GM23338 (cell line): Measurements from ENCODE around the gene ETV1. TPM values are rescaled to one million over a fixed set of nuclear protein-coding genes. Genes with fewer than 3 reads are reported as not detected.

Source experiments
- ATAC-seq: fragments of 200-7000 bp; cut with Tn5 transposase; 3 replicates; pipeline ENCODE4 v1.9.1; 2020
- DNase-seq: peaks from one replicate; pipeline ENCODE4 v3.0.0-alpha.2; 2015; ENCODE audit warnings: low spot score
- H2AFZ ChIP-seq: fragments of 200-600 bp; sonication (generic); 2 replicates; pipeline ENCODE4 v1.8.0; 2016; ENCODE audit warnings: antibody characterized with exemption, mild to moderate bottlenecking, moderate library complexity
- H3F3A ChIP-seq: fragments of 200-600 bp; sonication (generic); replicated peaks from 2 replicates; pipeline ENCODE4 v1.8.0; 2017; ENCODE audit warnings: antibody characterized with exemption, mixed run types, low read depth
- H3K27ac ChIP-seq: fragments of 200-600 bp; sonication (generic); 2 replicates; pipeline ENCODE4 v1.6.1; 2016; ENCODE audit warnings: low read depth
- H3K27me3 ChIP-seq: fragments of 200-600 bp; sonication (generic); 2 replicates; pipeline ENCODE4 v1.8.0; 2016; ENCODE audit warnings: mild to moderate bottlenecking, mixed run types, moderate library complexity; ENCODE audit not compliant: insufficient read depth
- H3K36me3 ChIP-seq: fragments of 200-600 bp; sonication (generic); 2 replicates; pipeline ENCODE4 v1.8.0; 2016; ENCODE audit warnings: mild to moderate bottlenecking; ENCODE audit not compliant: insufficient read depth
- H3K4me1 ChIP-seq: fragments of 200-600 bp; sonication (generic); 2 replicates; pipeline ENCODE4 v1.8.0; 2016; ENCODE audit warnings: mild to moderate bottlenecking, moderate library complexity; ENCODE audit not compliant: insufficient read depth
- H3K4me2 ChIP-seq: fragments of 200-600 bp; sonication (generic); 2 replicates; pipeline ENCODE4 v1.7.1; 2017; ENCODE audit warnings: mixed run types
- H3K4me3 ChIP-seq: fragments of 200-600 bp; sonication (generic); 2 replicates; pipeline ENCODE4 v1.6.1; 2016; ENCODE audit warnings: mixed run types
- H3K79me2 ChIP-seq: fragments of 200-600 bp; sonication (generic); replicated peaks from 2 replicates; pipeline ENCODE4 v1.8.0; 2017; ENCODE audit warnings: mild to moderate bottlenecking; ENCODE audit not compliant: insufficient read depth
- H3K9me2 ChIP-seq: fragments of 200-600 bp; sonication (generic); 2 replicates; pipeline ENCODE4 v1.8.0; 2017; ENCODE audit not compliant: insufficient read depth
- H4K20me1 ChIP-seq: fragments of 200-600 bp; sonication (generic); replicated peaks from 2 replicates; pipeline ENCODE4 v1.8.0; 2017; ENCODE audit warnings: mild to moderate bottlenecking; ENCODE audit not compliant: insufficient read depth
- H3K27ac Mint-ChIP-seq: 2 replicates; pipeline ENCODE4 v1.8.0; 2020; ENCODE audit warnings: inconsistent platforms, mild to moderate bottlenecking, moderate library complexity, mixed read lengths
- H3K27me3 Mint-ChIP-seq: 3 replicates; pipeline ENCODE4 v1.8.0; 2022; ENCODE audit warnings: low read depth, mild to moderate bottlenecking, moderate library complexity, mixed read lengths, inconsistent platforms; ENCODE audit not compliant: insufficient read depth, poor library complexity
- H3K36me3 Mint-ChIP-seq: 3 replicates; pipeline ENCODE4 v1.8.0; 2021; ENCODE audit warnings: low read depth, mild to moderate bottlenecking, inconsistent platforms, moderate library complexity, mixed read lengths
- H3K4me1 Mint-ChIP-seq: 3 replicates; pipeline ENCODE4 v1.8.0; 2020; ENCODE audit warnings: mild to moderate bottlenecking, inconsistent platforms, mixed read lengths
- H3K4me3 Mint-ChIP-seq: 3 replicates; pipeline ENCODE4 v1.8.0; 2021; ENCODE audit warnings: moderate library complexity, mild to moderate bottlenecking, inconsistent platforms, mixed read lengths
- H3K9me3 Mint-ChIP-seq: 3 replicates; pipeline ENCODE4 v1.8.0; 2020; ENCODE audit warnings: moderate library complexity, mild to moderate bottlenecking, inconsistent platforms, mixed read lengths
- EZH2phosphoT487 ChIP-seq: fragments of 200-600 bp; sonication (generic); IDR thresholded peaks from one replicate; pipeline ENCODE4 v1.8.1; 2018; ENCODE audit warnings: antibody characterized with exemption; ENCODE audit not compliant: unreplicated experiment
- JUNB ChIP-seq: IDR thresholded peaks from one replicate; pipeline ENCODE4 v1.6.1; 2016; ENCODE audit warnings: antibody characterized with exemption; ENCODE audit not compliant: unreplicated experiment
- NANOG ChIP-seq: IDR thresholded peaks from 2 replicates; pipeline ENCODE4 v1.6.1; 2016; ENCODE audit warnings: antibody characterized with exemption, borderline replicate concordance
- POLR2AphosphoS5 ChIP-seq: IDR thresholded peaks from 2 replicates; pipeline ENCODE4 v1.6.1; 2016; ENCODE audit warnings: antibody characterized with exemption, low read depth
- ZNF114 ChIP-seq: fragments of 250-450 bp; sonication (Bioruptor Pico); IDR thresholded peaks from 2 replicates; pipeline ENCODE4 v1.5.0; 2020; ENCODE audit warnings: mild to moderate bottlenecking, moderate library complexity
- ZNF331 ChIP-seq: fragments of 250-450 bp; sonication (Bioruptor Pico); IDR thresholded peaks from 2 replicates; pipeline ENCODE4 v1.5.0; 2020; ENCODE audit warnings: low read depth, mild to moderate bottlenecking, moderate library complexity
- polyA plus RNA-seq: library from polyadenylated mRNA; unstranded; fragments of >200 nt; fragmentation: Nextera tagmentation; extraction: Ambion mirVana; gene quantifications from 2 replicates; pipeline ENCODE4 v1.2.1, GENCODE V29; 2016
- total RNA-seq: library from RNA; depleted of rRNA; stranded (reverse); fragments of >200 nt; shearing (Covaris generic); gene quantifications from 2 replicates; pipeline ENCODE4 v1.2.3, GENCODE V29; 2014
- TF ChIP-seq, protein P1 (sequence below): fragments of 250-450 bp; sonication (Bioruptor Pico); IDR thresholded peaks from 2 replicates; pipeline ENCODE4 v1.5.0; 2020; ENCODE audit warnings: mild to moderate bottlenecking, moderate library complexity
- TF ChIP-seq, protein P2 (sequence below): IDR thresholded peaks from 2 replicates; pipeline ENCODE4 v1.6.1; 2016; ENCODE audit warnings: antibody characterized with exemption

ETV1 gene
- total and polyA plus RNA-seq, 2 experiments from 2014 or later, result 49.4 to 61.9 TPM

DNA sequence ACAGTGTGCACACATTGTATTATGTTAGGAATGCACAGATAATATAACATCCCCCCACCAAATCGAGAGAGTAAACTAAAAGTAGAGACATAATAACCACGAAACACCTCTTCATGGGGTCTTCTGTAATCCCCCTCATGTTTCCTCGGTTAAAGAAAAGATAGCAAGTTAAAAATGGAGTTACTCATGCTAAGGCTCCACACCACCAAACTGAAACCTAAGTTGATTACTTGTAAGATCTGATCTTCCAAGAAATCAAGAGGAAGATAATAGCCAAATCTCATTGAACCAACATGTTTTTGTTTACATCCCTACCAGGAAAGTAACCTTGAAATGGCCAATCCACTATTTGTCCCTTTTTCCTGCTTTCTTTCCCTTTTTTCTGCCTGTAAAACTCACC is 11.7 kb upstream of the ETV1 start:
- H3F3A ChIP-seq, result no peaks in the 10 kb centered on the region
- no peak overlapping the region for H3K4me3 ChIP-seq
- no peaks in the 10 kb centered on the region for H4K20me1 ChIP-seq
- no peaks in the 10 kb centered on the region for H3K79me2 ChIP-seq
- H3K4me3 Mint-ChIP-seq, result no peak overlapping the region
- H3K4me1 ChIP-seq, result peaks cover 13% of the 10 kb centered on the region
- H3K36me3 ChIP-seq, result no peaks in the 10 kb centered on the region
- H3K9me2 ChIP-seq, result no peaks in the 10 kb centered on the region
- H3K4me1 Mint-ChIP-seq, result peaks cover 14% of the 10 kb centered on the region
- no peak for DNase-seq
- H3K27ac Mint-ChIP-seq, result no peak overlapping the region
- H3K27me3 ChIP-seq, result no peaks in the 10 kb centered on the region
- TF ChIP-seq POLR2AphosphoS5 (no peak), ZNF331 (CRISPR knock-in tag) (no peak), NANOG (no peak), EZH2phosphoT487 (no peak), ZNF114 (CRISPR knock-in tag) (no peak), JUNB (no peak)
- TF ChIP-seq, protein P1, sequence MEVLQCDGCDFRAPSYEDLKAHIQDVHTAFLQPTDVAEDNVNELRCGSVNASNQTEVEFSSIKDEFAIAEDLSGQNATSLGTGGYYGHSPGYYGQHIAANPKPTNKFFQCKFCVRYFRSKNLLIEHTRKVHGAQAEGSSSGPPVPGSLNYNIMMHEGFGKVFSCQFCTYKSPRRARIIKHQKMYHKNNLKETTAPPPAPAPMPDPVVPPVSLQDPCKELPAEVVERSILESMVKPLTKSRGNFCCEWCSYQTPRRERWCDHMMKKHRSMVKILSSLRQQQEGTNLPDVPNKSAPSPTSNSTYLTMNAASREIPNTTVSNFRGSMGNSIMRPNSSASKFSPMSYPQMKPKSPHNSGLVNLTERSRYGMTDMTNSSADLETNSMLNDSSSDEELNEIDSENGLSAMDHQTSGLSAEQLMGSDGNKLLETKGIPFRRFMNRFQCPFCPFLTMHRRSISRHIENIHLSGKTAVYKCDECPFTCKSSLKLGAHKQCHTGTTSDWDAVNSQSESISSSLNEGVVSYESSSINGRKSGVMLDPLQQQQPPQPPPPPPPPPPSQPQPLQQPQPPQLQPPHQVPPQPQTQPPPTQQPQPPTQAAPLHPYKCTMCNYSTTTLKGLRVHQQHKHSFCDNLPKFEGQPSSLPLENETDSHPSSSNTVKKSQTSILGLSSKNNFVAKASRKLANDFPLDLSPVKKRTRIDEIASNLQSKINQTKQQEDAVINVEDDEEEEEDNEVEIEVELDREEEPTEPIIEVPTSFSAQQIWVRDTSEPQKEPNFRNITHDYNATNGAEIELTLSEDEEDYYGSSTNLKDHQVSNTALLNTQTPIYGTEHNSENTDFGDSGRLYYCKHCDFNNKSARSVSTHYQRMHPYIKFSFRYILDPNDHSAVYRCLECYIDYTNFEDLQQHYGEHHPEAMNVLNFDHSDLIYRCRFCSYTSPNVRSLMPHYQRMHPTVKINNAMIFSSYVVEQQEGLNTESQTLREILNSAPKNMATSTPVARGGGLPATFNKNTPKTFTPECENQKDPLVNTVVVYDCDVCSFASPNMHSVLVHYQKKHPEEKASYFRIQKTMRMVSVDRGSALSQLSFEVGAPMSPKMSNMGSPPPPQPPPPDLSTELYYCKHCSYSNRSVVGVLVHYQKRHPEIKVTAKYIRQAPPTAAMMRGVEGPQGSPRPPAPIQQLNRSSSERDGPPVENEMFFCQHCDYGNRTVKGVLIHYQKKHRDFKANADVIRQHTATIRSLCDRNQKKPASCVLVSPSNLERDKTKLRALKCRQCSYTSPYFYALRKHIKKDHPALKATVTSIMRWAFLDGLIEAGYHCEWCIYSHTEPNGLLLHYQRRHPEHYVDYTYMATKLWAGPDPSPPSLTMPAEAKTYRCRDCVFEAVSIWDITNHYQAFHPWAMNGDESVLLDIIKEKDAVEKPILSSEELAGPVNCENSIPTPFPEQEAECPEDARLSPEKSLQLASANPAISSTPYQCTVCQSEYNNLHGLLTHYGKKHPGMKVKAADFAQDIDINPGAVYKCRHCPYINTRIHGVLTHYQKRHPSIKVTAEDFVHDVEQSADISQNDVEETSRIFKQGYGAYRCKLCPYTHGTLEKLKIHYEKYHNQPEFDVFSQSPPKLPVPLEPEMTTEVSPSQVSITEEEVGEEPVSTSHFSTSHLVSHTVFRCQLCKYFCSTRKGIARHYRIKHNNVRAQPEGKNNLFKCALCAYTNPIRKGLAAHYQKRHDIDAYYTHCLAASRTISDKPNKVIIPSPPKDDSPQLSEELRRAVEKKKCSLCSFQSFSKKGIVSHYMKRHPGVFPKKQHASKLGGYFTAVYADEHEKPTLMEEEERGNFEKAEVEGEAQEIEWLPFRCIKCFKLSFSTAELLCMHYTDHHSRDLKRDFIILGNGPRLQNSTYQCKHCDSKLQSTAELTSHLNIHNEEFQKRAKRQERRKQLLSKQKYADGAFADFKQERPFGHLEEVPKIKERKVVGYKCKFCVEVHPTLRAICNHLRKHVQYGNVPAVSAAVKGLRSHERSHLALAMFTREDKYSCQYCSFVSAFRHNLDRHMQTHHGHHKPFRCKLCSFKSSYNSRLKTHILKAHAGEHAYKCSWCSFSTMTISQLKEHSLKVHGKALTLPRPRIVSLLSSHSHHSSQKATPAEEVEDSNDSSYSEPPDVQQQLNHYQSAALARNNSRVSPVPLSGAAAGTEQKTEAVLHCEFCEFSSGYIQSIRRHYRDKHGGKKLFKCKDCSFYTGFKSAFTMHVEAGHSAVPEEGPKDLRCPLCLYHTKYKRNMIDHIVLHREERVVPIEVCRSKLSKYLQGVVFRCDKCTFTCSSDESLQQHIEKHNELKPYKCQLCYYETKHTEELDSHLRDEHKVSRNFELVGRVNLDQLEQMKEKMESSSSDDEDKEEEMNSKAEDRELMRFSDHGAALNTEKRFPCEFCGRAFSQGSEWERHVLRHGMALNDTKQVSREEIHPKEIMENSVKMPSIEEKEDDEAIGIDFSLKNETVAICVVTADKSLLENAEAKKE (CRISPR knock-in tag), result no peak
- ATAC-seq, result no peak
- peaks cover 2% of the 10 kb centered on the region for H3K27me3 Mint-ChIP-seq
- H3K27ac ChIP-seq, result no peak overlapping the region
- H3K4me2 ChIP-seq, result no peak overlapping the region; the same call in 1 of the 2 replicates
- H3K36me3 Mint-ChIP-seq, result no peaks in the 10 kb centered on the region
- H2AFZ ChIP-seq, result peak overlapping the region; percentile 23; the same call in 1 of the 2 replicates
- no peaks in the 10 kb centered on the region for H3K9me3 Mint-ChIP-seq

DNA sequence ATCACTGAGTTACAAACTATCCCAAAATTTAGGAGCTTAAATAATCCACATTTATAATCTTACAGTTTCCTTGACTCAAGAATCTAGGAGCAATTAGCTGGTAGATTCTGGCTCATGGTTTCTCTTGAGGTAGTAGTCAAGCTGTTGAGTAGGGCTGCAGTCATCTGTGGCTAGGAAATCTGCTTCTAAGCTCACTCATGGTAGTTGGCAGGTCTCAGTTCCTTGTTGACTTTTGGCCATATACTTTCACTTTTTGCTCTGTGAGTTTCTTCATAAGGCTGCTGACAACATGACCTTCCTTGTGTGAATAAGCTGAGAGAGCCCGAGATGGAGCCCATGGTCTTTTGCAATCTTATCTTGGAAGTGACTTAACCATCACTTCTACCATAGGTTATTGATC is 10.8 kb upstream of the ETV1 start:
- Mint-ChIP-seq H3K9me3 (no peaks in the 10 kb centered on the region), H3K27me3 (peaks cover 2% of the 10 kb centered on the region)
- TF ChIP-seq, protein P2, sequence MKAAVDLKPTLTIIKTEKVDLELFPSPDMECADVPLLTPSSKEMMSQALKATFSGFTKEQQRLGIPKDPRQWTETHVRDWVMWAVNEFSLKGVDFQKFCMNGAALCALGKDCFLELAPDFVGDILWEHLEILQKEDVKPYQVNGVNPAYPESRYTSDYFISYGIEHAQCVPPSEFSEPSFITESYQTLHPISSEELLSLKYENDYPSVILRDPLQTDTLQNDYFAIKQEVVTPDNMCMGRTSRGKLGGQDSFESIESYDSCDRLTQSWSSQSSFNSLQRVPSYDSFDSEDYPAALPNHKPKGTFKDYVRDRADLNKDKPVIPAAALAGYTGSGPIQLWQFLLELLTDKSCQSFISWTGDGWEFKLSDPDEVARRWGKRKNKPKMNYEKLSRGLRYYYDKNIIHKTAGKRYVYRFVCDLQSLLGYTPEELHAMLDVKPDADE, result no peak
- TF ChIP-seq EZH2phosphoT487, result no peak
- TF ChIP-seq NANOG, result no peak

More for the DNA sequence above, 10.8 kb upstream of the ETV1 start:
- H4K20me1 ChIP-seq, result no peaks in the 10 kb centered on the region
- H3K9me2 ChIP-seq, result no peaks in the 10 kb centered on the region
- H3K27ac Mint-ChIP-seq, result no peak overlapping the region
- H3K36me3 Mint-ChIP-seq, result no peaks in the 10 kb centered on the region
- H3K27me3 ChIP-seq, result no peaks in the 10 kb centered on the region
- H3K4me1 Mint-ChIP-seq, result peaks cover 14% of the 10 kb centered on the region
- no peaks in the 10 kb centered on the region for H3F3A ChIP-seq
- H3K4me1 ChIP-seq, result peaks cover 13% of the 10 kb centered on the region
- no peaks in the 10 kb centered on the region for H3K36me3 ChIP-seq
- ATAC-seq (no peak), DNase-seq (no peak)
- H3K79me2 ChIP-seq, result no peaks in the 10 kb centered on the region
- no peak overlapping the region for H3K4me3 Mint-ChIP-seq
- H3K4me3 ChIP-seq, result no peak overlapping the region
- no peak overlapping the region for H3K4me2 ChIP-seq
- no peak overlapping the region for H2AFZ ChIP-seq
- no peak overlapping the region for H3K27ac ChIP-seq
